SJCRH30 (cell line): ENCODE results near the gene CYFIP1. TPM values are rescaled to one million over a fixed set of nuclear protein-coding genes. Genes with fewer than 3 reads are reported as not detected.

Experiments
- DNase-seq, 2 experiments: peaks; one replicate each; pipeline ENCODE4 v3.0.0-alpha.2; 2015 to 2020
- H3K27ac ChIP-seq: fragments of 250-450 bp; sonication (Bioruptor Pico); 2 replicates; pipeline ENCODE4 v1.5.1; 2020; ENCODE audit warnings: mild to moderate bottlenecking, moderate library complexity
- H3K27me3 ChIP-seq: fragments of 250-450 bp; sonication (Bioruptor Pico); 2 replicates; pipeline ENCODE4 v1.5.1; 2020; ENCODE audit warnings: mild to moderate bottlenecking, moderate library complexity
- H3K36me3 ChIP-seq: fragments of 250-450 bp; sonication (Bioruptor Pico); 2 replicates; pipeline ENCODE4 v1.5.1; 2020; ENCODE audit warnings: mild to moderate bottlenecking, moderate library complexity
- H3K4me1 ChIP-seq: fragments of 250-450 bp; sonication (Bioruptor Pico); 2 replicates; pipeline ENCODE4 v1.5.1; 2020; ENCODE audit warnings: mild to moderate bottlenecking, moderate library complexity
- H3K4me3 ChIP-seq: fragments of 250-450 bp; sonication (Bioruptor Pico); 2 replicates; pipeline ENCODE4 v1.5.1; 2020; ENCODE audit warnings: mild to moderate bottlenecking, moderate library complexity
- H3K9me3 ChIP-seq: fragments of 250-450 bp; sonication (Bioruptor Pico); replicated peaks from 2 replicates; pipeline ENCODE4 v1.5.1; 2020; ENCODE audit warnings: mild to moderate bottlenecking, moderate library complexity
- total RNA-seq: library from RNA; depleted of rRNA; stranded (reverse); fragments of >200 nt; shearing (Covaris generic); gene quantifications from 2 replicates; pipeline ENCODE4 v1.2.3, GENCODE V29; 2014

The CYFIP1 gene
- total RNA-seq, 1 experiment from 2014 or later: 58.7 TPM

DNA sequence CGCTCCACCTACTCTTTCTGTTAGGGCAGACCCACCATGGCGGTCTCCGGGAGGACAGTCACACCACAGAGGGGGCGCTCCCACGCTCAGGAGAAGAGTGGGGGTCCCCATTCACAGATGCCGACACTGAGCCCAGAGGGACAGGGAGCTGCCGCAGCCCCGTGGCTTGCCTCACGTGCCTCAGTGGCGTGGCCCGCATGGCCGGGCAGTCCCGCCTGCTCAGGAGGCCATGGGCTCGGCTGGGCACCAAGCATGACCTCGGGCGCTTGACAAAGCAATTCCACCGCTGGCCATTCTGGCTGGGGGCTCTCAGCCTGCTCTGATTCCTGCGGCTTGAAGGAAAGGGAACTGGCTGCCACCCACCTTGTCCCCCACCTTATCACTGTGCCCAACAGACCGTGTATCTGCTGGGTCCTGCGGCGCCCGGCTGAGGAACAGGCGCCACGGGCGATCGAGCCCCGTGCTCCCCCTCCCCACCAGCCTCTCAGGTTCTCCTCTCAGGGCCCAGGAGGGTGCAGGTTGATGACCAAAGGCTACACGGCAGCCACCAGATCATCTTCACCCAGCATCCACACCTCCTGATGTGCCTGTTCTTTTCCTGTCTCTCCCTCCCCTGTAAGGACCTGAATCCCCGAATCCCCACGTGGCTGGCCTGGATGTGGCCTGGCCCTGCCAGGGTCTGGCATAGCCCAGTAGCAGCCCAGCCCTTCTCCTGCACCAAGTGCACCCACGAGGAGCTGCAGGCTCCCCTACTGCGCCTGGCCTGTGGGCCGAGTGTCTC is 20.7 kb downstream of the CYFIP1 start:
- no peak overlapping the region for H3K27ac ChIP-seq

GRCh38 chr15:22958487-22959280 is 21.5 kb downstream of the CYFIP1 start:
- Histone ChIP-seq H3K9me3 (no peaks in the 10 kb centered on the region), H3K36me3 (no peaks in the 10 kb centered on the region), H3K27me3 (no peaks in the 10 kb centered on the region), H3K27ac (no peak overlapping the region), H3K4me1 (no peaks in the 10 kb centered on the region), H3K4me3 (no peak overlapping the region)
- DNase-seq: no peak

More for the DNA sequence above, 20.7 kb downstream of the CYFIP1 start:
- no peak overlapping the region for H3K4me3 ChIP-seq
- H3K9me3 ChIP-seq: no peaks in the 10 kb centered on the region
- H3K4me1 ChIP-seq: no peaks in the 10 kb centered on the region
- DNase-seq: no peak
- H3K27me3 ChIP-seq: no peaks in the 10 kb centered on the region
- H3K36me3 ChIP-seq: no peaks in the 10 kb centered on the region

GRCh38 chr15:22956978-22957260 is 23.2 kb downstream of the CYFIP1 start:
- Histone ChIP-seq H3K36me3 (no peaks in the 10 kb centered on the region), H3K4me3 (no peak overlapping the region), H3K27me3 (no peaks in the 10 kb centered on the region), H3K27ac (no peak overlapping the region), H3K9me3 (no peaks in the 10 kb centered on the region), H3K4me1 (no peaks in the 10 kb centered on the region)
- DNase-seq: no peak

GRCh38 chr15:22956257-22956977 is 23.8 kb downstream of the CYFIP1 start:
- peak in 1 of 2 experiments; percentile 10 for DNase-seq
- no peaks in the 10 kb centered on the region for H3K36me3 ChIP-seq
- no peak overlapping the region for H3K4me3 ChIP-seq
- no peaks in the 10 kb centered on the region for H3K27me3 ChIP-seq
- H3K4me1 ChIP-seq: no peaks in the 10 kb centered on the region
- no peak overlapping the region for H3K27ac ChIP-seq
- H3K9me3 ChIP-seq: no peaks in the 10 kb centered on the region

DNA sequence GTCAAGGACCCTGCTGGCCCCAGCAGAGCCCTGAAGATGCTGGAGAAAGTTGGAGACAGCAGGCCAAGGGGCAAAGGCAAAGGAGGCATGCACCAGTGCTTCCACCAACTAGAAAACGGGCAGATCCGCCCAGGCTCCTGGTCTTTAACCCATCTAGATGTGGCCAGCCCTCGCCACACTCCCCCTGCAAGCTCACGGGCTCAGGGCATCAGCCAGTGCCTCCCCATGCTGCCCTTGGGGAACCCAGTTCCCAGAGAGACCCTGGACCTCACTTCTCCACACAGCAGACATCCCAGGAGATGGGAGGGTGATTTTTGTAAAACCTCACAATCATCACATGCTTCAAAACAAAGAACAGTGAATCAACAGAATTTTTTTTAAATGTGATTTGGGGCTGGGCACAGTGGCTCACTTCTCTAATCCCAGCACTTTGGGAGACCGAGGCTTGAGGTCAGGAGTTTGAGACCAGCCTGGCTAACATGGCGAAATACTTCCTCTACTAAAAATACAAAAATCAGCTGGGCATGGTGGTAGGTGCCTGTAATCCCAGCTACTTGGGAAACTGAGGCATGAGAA is 24.5 kb downstream of the CYFIP1 start:
- Histone ChIP-seq H3K9me3 (no peaks in the 10 kb centered on the region), H3K36me3 (no peaks in the 10 kb centered on the region), H3K27ac (no peak overlapping the region), H3K27me3 (no peaks in the 10 kb centered on the region), H3K4me3 (no peak overlapping the region), H3K4me1 (no peaks in the 10 kb centered on the region)
- no peak for DNase-seq

DNA sequence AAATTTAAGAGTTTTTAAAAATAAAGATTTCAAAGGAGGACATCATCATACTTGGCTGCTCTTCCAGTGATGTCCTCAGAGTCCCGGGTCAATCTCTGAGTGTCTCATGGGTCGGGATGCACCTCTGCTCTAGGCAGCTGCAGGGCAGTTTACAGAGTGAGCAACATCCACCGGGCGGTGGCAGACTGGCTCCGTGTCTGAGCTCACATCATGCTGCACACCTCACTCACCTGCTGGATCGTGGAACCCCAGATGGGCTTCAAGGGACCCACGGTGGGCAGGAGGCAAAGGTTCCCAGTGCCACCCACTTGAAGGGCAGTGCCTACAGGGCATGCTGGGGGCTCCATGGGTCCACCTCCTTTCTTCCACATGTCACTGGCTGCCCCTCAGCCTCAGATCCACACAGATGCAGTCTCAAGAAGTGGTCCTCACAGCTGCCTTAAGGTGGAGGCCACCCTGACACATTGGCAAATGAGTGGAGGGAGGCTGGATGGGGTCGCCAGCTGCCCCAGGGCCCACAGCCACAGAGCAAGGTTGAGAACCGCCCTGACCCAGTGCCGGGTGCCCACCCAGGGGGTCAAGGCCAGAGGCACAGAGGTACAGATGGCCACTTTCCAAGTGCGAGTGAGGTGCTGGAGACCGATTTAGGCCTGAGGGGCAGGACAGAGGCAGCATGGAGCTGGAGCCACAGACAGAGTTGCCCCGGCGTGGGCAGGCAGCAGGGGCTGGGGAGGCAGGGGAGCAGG is 25.2 kb downstream of the CYFIP1 start:
- no peak overlapping the region for H3K27ac ChIP-seq
- H3K4me3 ChIP-seq: no peak overlapping the region
- no peaks in the 10 kb centered on the region for H3K27me3 ChIP-seq
- no peaks in the 10 kb centered on the region for H3K36me3 ChIP-seq
- H3K9me3 ChIP-seq: no peaks in the 10 kb centered on the region
- DNase-seq: no peak
- H3K4me1 ChIP-seq: no peaks in the 10 kb centered on the region

- no peaks in the 10 kb centered on the region for H3K36me3 ChIP-seq
- H3K4me3 ChIP-seq: no peak overlapping the region
- no peaks in the 10 kb centered on the region for H3K4me1 ChIP-seq
- no peak overlapping the region for H3K27ac ChIP-seq
- no peaks in the 10 kb centered on the region for H3K9me3 ChIP-seq
- H3K27me3 ChIP-seq: no peaks in the 10 kb centered on the region
- no peak for DNase-seq
Measured at GRCh38 chr15:22954326-22954725, 25.8 kb downstream of the CYFIP1 start.

DNA sequence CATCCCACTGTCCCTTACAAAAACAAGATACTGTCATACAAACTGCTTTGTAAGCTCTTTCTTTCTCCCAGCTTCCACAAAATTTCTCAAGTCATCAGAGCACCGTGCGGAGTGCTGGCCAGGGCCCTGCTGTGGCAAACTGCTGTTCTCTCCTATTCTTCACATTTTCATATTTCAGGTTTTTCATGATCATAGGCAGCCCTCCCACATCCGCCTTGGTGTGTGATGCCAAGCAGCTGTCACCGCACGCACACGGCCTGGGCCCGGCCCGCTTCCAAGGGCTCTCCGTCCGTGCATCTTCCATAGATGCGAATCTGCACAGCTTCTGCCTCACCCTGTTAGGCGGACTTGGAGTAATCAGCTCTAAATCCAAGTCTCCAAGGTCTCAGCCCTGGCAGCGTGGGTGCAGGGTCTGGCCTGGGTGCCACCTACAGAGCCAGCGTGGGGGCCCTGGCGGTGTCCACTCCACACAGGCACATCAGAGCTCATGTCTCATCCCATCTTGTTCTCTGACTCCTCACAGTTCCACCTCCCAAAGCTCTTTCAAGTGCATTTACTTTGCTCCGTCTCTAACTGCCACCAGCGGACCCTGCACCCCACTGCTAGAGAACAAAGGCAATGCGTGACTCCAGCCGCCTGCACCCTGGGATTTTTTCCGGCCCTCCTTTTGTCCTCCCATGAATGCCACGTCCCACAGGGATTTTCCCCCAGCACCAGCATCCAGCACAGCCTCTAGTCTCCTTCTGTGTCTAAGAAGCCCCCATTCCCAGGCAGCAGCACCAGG is 27.2 kb downstream of the CYFIP1 start:
- H3K36me3 ChIP-seq: no peaks in the 10 kb centered on the region
- no peak for DNase-seq
- H3K27me3 ChIP-seq: no peaks in the 10 kb centered on the region
- H3K9me3 ChIP-seq: no peaks in the 10 kb centered on the region
- H3K4me1 ChIP-seq: no peaks in the 10 kb centered on the region
- no peak overlapping the region for H3K27ac ChIP-seq
- H3K4me3 ChIP-seq: no peak overlapping the region

DNA sequence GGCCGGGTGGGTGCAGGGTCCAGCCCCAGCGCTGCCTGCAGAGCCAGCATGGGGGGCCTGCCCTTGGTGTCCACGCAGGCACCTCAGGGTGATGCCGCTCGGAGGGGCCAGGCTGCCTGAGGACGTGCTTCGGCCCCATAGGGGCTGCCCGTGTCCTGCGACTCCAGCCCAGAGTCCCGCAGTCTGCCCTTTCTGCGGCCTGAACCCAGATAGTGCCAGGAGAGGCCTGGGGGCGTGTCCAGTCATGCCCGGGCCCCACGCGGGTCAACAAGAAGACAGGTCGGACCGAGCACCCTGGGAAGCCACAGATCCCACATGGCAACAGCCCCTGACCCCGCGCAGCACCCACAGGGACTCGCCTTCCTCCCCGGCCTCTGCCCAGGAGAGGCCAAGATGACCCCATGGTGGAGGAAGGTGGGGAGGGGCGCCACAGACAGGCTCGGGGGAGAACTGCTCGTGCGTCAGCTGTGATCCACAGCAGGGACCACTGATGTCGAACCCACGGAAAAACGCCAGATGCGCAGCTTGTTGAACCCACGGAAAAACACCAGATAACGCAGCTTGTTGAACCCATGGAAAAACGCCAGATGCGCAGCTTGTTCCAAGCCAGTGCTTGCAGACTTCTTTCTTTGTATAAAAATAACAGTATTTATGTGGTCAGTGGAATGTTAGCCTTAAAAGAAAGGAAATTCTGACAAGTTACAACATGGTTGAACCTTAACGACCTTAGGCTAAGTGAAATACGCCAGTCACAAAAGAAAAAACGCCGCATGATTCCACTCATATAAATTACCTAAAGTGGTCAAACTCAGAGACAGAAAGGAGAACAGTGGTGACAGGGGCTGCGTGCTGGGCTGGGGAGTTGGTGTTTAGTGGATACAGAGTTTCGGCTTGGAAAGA is 28.5 kb downstream of the CYFIP1 start:
- Histone ChIP-seq H3K27me3 (no peaks in the 10 kb centered on the region), H3K27ac (no peak overlapping the region), H3K4me3 (no peak overlapping the region), H3K4me1 (no peaks in the 10 kb centered on the region), H3K36me3 (no peaks in the 10 kb centered on the region), H3K9me3 (no peaks in the 10 kb centered on the region)
- DNase-seq: no peak

DNA sequence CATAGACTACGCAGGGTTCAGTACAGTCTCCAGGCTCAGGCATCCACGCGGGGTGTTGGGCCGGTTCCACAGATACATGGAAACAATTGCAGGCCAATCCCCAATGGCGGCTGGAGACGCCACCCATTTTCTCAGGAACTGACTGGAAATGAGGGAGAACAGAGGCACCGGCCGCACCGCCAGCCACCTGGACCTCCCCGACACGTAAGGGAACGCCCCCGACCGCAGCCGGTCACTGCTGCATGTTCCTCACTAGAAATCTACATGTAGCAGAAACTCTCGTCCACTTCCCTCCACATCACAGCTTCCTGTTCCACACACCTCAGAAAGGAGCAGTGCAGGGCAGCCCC is 29.2 kb downstream of the CYFIP1 start:
- Histone ChIP-seq H3K4me3 (no peak overlapping the region), H3K36me3 (no peaks in the 10 kb centered on the region), H3K9me3 (no peaks in the 10 kb centered on the region), H3K4me1 (no peaks in the 10 kb centered on the region), H3K27me3 (no peaks in the 10 kb centered on the region), H3K27ac (no peak overlapping the region)
- DNase-seq: no peak

DNA sequence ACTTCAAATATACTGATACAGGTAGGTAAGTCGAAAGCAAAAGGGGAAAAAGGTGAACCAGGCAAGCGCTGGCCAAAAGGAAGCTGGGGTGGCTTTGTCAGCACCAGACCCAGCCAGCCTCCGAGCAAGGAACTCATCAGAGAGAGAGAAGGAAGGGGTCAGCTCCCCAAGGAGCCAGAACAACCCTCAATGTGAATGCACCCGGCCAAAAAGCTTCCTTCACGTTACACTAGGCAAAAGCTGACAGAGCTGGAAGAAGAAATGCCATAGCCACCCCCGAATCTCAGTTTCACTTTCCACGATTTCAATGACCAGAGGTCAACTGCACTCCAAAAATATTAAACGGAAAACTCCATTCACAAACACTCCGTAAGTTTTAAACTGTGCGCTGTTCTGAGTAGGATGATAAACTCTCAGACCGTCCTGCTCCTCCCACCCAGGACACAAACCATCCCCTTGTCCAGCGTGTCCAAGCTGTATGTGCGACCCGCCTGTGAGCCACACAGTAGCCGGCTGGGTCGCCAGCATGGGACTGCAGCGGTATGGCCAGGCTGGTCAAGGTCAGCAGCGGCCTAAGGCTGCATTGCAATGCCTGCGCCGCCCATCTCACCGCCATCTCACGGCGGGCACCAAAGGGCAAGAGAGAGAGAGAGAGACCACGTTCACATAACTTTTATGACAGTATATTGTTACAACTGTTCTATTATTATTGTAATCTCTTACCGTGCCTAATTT is 29.7 kb downstream of the CYFIP1 start:
- no peaks in the 10 kb centered on the region for H3K27me3 ChIP-seq
- DNase-seq: no peak
- no peaks in the 10 kb centered on the region for H3K4me1 ChIP-seq
- H3K9me3 ChIP-seq: no peaks in the 10 kb centered on the region
- no peak overlapping the region for H3K4me3 ChIP-seq
- H3K36me3 ChIP-seq: no peaks in the 10 kb centered on the region
- no peak overlapping the region for H3K27ac ChIP-seq

- Histone ChIP-seq H3K4me1 (no peaks in the 10 kb centered on the region), H3K9me3 (no peaks in the 10 kb centered on the region), H3K36me3 (no peaks in the 10 kb centered on the region), H3K27me3 (no peaks in the 10 kb centered on the region), H3K27ac (no peak overlapping the region), H3K4me3 (no peak overlapping the region)
- DNase-seq: no peak
Measured at GRCh38 chr15:22949074-22949547, 31.1 kb downstream of the CYFIP1 start.
